HepG2 (cell line): ENCODE results near the gene ACTR3.

Source experiments
- ELK4 ChIP-seq: sonication (generic); formaldehyde crosslinking; IDR thresholded peaks from 2 replicates; pipeline ENCODE4 v1.9.0; 2021; ENCODE audit warnings: missing genetic modification reagents, borderline replicate concordance
- EP300 ChIP-seq, 3 experiments: sonication (generic) in 1 of 3; formaldehyde crosslinking in 1 of 3; IDR thresholded peaks; 2 replicates each; pipeline versions ENCODE4 v1.5.1 to v1.6.1; 2011 to 2020; ENCODE audit warnings: low read depth in 2 of 3, low read length in 2 of 3, borderline replicate concordance in 1 of 3, improper control_type of control experiment in 1 of 3, mild to moderate bottlenecking in 1 of 3, missing genetic modification reagents in 1 of 3, moderate library complexity in 1 of 3
- HES4 ChIP-seq: sonication (generic); formaldehyde crosslinking; IDR thresholded peaks from 2 replicates; pipeline ENCODE4 v1.9.0; 2021; ENCODE audit warnings: mild to moderate bottlenecking, missing genetic modification reagents, borderline replicate concordance
- HNRNPK ChIP-seq: fragments of 200-400 bp; formaldehyde crosslinking; IDR thresholded peaks from 2 replicates; pipeline ENCODE4 v1.6.1; 2018; ENCODE audit warnings: low read length, low read depth, moderate library complexity, mild to moderate bottlenecking; ENCODE audit not compliant: poor library complexity, severe bottlenecking
- HOXD1 ChIP-seq: sonication (generic); formaldehyde crosslinking; IDR thresholded peaks from 2 replicates; pipeline ENCODE4 v1.5.0; 2020; ENCODE audit warnings: missing genetic modification reagents
- PHF20 ChIP-seq: sonication (generic); formaldehyde crosslinking; IDR thresholded peaks from 2 replicates; pipeline ENCODE4 v1.5.0; 2020; ENCODE audit warnings: mild to moderate bottlenecking, missing genetic modification reagents
- SIN3A ChIP-seq: IDR thresholded peaks from 2 replicates; pipeline ENCODE4 v1.6.1; 2011; ENCODE audit warnings: low read depth, mild to moderate bottlenecking, control low read depth, low read length, borderline replicate concordance
- ZNF263 ChIP-seq: sonication (generic); formaldehyde crosslinking; IDR thresholded peaks from 2 replicates; pipeline ENCODE4 v1.4.0; 2020; ENCODE audit warnings: missing genetic modification reagents
- ZNF639 ChIP-seq: conservative IDR thresholded peaks from 2 replicates; pipeline ENCODE4 v1.6.1; 2018; ENCODE audit warnings: missing genetic modification reagents
- ZNF660 ChIP-seq: sonication (generic); formaldehyde crosslinking; IDR thresholded peaks from 2 replicates; pipeline ENCODE4 v1.5.1; 2020; ENCODE audit warnings: mild to moderate bottlenecking, low read depth, missing genetic modification reagents, borderline replicate concordance
- ZSCAN20 ChIP-seq: sonication (generic); formaldehyde crosslinking; IDR thresholded peaks from 2 replicates; pipeline ENCODE4 v1.4.0; 2020; ENCODE audit warnings: missing genetic modification reagents, mild to moderate bottlenecking, borderline replicate concordance
- TF ChIP-seq, protein P1 (sequence below): sonication (generic); formaldehyde crosslinking; IDR thresholded peaks from 2 replicates; pipeline ENCODE4 v1.4.0; 2020; ENCODE audit warnings: missing genetic modification reagents, borderline replicate concordance

GRCh38 chr2:113985554-113986397 is 95.9 kb downstream of the ACTR3 start:
- TF ChIP-seq ELK4 (CRISPR knock-in tag) (no peak), ZNF639 (CRISPR knock-in tag) (no peak), HES4 (CRISPR knock-in tag) (no peak), ZNF263 (CRISPR knock-in tag) (no peak), PHF20 (CRISPR knock-in tag) (no peak), ZSCAN20 (CRISPR knock-in tag) (no peak), HNRNPK (no peak), SIN3A (no peak), EP300 (IDR thresholded peaks at IDR 0.05; ENCODE audit: low read depth in 2 of 2, low read length in 2 of 2) (peak in 1 of 2 experiments; percentile 63; a peak in 1 of 4 replicates), EP300 (CRISPR knock-in tag; IDR thresholded peaks at IDR 0.05; ENCODE audit: borderline replicate concordance) (no peak), HOXD1 (CRISPR knock-in tag) (no peak), ZNF660 (CRISPR knock-in tag) (no peak)
- TF ChIP-seq, protein P1, sequence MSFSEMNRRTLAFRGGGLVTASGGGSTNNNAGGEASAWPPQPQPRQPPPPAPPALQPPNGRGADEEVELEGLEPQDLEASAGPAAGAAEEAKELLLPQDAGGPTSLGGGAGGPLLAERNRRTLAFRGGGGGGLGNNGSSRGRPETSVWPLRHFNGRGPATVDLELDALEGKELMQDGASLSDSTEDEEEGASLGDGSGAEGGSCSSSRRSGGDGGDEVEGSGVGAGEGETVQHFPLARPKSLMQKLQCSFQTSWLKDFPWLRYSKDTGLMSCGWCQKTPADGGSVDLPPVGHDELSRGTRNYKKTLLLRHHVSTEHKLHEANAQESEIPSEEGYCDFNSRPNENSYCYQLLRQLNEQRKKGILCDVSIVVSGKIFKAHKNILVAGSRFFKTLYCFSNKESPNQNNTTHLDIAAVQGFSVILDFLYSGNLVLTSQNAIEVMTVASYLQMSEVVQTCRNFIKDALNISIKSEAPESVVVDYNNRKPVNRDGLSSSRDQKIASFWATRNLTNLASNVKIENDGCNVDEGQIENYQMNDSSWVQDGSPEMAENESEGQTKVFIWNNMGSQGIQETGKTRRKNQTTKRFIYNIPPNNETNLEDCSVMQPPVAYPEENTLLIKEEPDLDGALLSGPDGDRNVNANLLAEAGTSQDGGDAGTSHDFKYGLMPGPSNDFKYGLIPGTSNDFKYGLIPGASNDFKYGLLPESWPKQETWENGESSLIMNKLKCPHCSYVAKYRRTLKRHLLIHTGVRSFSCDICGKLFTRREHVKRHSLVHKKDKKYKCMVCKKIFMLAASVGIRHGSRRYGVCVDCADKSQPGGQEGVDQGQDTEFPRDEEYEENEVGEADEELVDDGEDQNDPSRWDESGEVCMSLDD (CRISPR knock-in tag) = no peak
